BLaER1 treated with 17β-estradiol and CSF1 and Interleukin-3, amounts not matched to agents 10 nM and 100 nM (cell line): ENCODE measurements around the gene STOM.
A peak's percentile ranks its signal among the peaks of the same experiment; 100 is the strongest.

Source experiments
- H3K27ac ChIP-seq, 11 experiments: shearing (Covaris generic); formaldehyde crosslinking; 2 replicates each; pipeline ENCODE4 v1.8.1; 2022
- H3K27me3 ChIP-seq, 11 experiments: shearing (Covaris generic); formaldehyde crosslinking; 2 replicates each; pipeline ENCODE4 v1.8.1; 2022
- H3K36me3 ChIP-seq, 11 experiments: shearing (Covaris generic); formaldehyde crosslinking; 2 replicates each; pipeline ENCODE4 v1.8.1; 2022
- H3K4me1 ChIP-seq, 10 experiments: shearing (Covaris generic); formaldehyde crosslinking; 2 replicates each; pipeline ENCODE4 v1.8.1; 2022
- H3K4me2 ChIP-seq, 11 experiments: shearing (Covaris generic); formaldehyde crosslinking; 2 replicates each; pipeline ENCODE4 v1.8.1; 2022
- H3K4me3 ChIP-seq, 10 experiments: shearing (Covaris generic); formaldehyde crosslinking; 2 replicates each; pipeline ENCODE4 v1.8.1; 2022
- H3K9ac ChIP-seq, 11 experiments: shearing (Covaris generic); formaldehyde crosslinking; 2 replicates each; pipeline ENCODE4 v1.8.1; 2022
- H3K9me3 ChIP-seq, 11 experiments: shearing (Covaris generic); formaldehyde crosslinking; replicated peaks in 1 of 11; 2 replicates each; pipeline ENCODE4 v1.8.1; 2022
- H4K20me1 ChIP-seq, 11 experiments: shearing (Covaris generic); formaldehyde crosslinking; 2 replicates each; pipeline ENCODE4 v1.8.1; 2022
- Cebpa-rat ChIP-seq, 11 experiments: shearing (Covaris generic); IDR thresholded peaks; 2 replicates each; pipeline ENCODE4 v1.8.1; 2022

Gene STOM

DNA sequence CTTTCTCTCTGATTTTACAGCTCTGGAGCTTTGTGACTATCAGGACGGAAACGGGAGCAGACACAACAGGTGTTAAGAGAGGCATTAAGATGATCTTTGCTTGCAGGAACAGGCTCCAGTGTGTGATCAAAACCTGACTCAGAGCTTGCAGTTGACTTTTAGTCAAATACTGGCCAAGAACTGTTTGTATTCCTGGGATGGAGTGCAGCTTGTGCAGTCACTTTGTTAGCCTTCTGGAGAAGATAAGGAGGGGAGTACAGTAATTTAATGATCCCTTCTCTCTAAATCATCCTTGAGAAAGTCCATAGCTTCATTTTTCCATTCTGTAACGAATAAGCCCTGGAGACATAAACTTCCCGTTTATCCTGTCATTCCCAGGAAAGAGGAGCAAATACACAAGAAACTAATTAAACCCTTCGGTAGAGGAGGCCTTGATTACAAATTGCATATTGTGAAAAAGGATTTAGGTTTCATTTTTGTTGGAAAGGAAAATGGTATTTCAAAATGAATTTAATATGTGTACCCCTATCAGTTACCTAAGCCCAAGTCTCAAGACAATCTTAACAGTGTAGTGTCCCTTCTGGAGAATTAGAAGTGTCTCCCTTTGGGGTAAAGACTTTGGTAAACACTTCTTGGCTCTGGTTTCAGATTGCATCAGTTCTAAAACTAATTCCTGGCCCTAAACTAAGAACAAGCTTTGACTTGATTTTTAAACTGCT lies 3.1 kb upstream of the STOM start:
- H3K4me2 ChIP-seq, result peak overlapping the region in 8 of 11 experiments; percentile 12 to 61 (median 31); a peak in 12 of 22 replicates
- H3K27me3 ChIP-seq, result peaks cover 20 to 30% (median 25%) of the 10 kb centered on the region in 11 experiments
- H4K20me1 ChIP-seq, result no peaks in the 10 kb centered on the region
- peaks cover 11 to 27% (median 23%) of the 10 kb centered on the region in 10 experiments for H3K4me1 ChIP-seq
- peaks cover 9 to 21% (median 17%) of the 10 kb centered on the region in 11 experiments; a peak in 20 of 22 replicates for H3K9me3 ChIP-seq
- no peak overlapping the region for H3K27ac ChIP-seq
- TF ChIP-seq Cebpa-rat (IDR thresholded peaks at IDR 0.05), result no peak
- no peak overlapping the region for H3K9ac ChIP-seq
- H3K4me3 ChIP-seq, result no peak overlapping the region
- no peaks in the 10 kb centered on the region for H3K36me3 ChIP-seq

DNA sequence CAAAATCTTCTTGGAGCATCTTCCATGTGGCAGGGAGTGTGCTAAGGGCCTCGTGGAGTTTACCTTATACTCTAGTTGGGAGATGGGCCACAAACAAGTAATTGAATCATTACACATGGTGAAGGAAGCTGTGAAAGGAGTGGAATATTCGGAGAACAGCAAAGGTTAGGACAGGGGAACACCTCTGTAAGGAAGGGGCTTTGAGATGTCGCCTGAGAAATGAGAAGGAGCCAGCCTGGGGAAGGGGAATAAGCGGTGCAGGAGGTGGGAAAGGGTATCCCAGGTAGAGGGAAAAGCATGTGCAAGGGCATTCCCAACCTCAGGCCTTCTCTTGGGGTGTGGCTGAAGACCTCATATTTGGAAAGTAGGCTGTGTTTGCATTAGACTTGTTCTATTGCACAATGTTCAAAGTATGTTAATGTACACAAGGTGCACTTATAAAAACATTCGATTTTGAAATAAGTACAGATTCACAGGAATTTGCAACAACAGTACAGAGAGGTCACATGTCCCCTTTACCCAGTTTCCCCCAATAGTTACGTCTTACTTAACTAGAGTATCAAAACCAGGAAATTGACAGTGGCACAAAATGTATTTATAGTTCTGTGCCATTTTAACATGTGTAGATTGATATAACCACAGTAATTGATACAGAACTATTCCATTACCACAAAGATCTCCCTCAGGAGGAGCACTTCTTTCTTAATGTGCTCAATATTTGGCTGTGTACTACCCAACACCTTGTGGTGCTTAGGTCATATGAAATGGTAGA lies 2.4 kb upstream of the STOM start:
- H3K4me3 ChIP-seq, result no peak overlapping the region
- H3K27me3 ChIP-seq, result peaks cover 20 to 38% (median 32%) of the 10 kb centered on the region in 11 experiments
- TF ChIP-seq Cebpa-rat (IDR thresholded peaks at IDR 0.05), result peak in 2 of 11 experiments; percentile 38 to 64; a peak in 2 of 22 replicates
- no peak overlapping the region for H3K9ac ChIP-seq
- H3K36me3 ChIP-seq, result no peaks in the 10 kb centered on the region
- H3K4me1 ChIP-seq, result peaks cover 11 to 35% (median 24%) of the 10 kb centered on the region in 10 experiments
- H3K27ac ChIP-seq, result no peak overlapping the region
- H3K4me2 ChIP-seq, result peak overlapping the region in 10 of 11 experiments; percentile 8 to 61 (median 28); a peak in 15 of 22 replicates
- no peaks in the 10 kb centered on the region for H4K20me1 ChIP-seq
- peaks cover 5 to 21% (median 14%) of the 10 kb centered on the region in 11 experiments; a peak in 19 of 22 replicates for H3K9me3 ChIP-seq

DNA sequence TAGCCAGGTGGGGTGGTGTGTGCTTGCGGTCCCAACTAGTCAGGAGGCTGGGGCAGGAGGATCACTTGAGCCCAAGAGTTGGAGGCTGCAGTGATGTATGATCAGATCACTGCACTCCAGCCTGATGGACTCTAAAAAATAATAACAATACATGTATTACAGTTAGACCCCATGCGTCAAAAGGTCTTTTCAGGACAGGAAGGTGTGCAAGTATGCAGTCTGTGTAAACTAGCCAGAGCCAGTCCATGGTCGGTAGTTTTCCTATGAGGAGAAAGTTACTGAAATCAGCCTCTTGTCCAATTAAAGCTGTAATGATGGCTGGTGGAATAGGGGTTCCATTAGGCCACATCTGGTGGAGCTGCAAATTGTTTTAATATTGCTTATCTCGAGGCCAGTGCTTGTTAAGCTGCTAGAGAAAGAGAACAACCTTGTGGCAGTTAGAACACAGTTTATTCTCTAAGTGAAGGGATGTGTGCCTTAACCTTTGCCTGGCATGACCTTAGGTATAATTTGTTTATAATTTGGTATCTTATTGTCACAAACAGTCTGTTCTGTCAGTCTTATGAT lies 1.5 kb upstream of the STOM start:
- Histone ChIP-seq H3K36me3 (no peaks in the 10 kb centered on the region), H3K27me3 (peaks cover 20 to 38% (median 34%) of the 10 kb centered on the region in 11 experiments), H3K4me2 (peak overlapping the region in 4 of 11 experiments; percentile 26 to 49 (median 39); a peak in 2 of 22 replicates), H3K4me1 (peaks cover 11 to 36% (median 24%) of the 10 kb centered on the region in 10 experiments), H3K9ac (no peak overlapping the region), H3K4me3 (no peak overlapping the region), H4K20me1 (no peaks in the 10 kb centered on the region), H3K27ac (no peak overlapping the region), H3K9me3 (peaks cover 5 to 21% (median 14%) of the 10 kb centered on the region in 11 experiments; a peak in 19 of 22 replicates)
- TF ChIP-seq Cebpa-rat (IDR thresholded peaks at IDR 0.05), result no peak

DNA sequence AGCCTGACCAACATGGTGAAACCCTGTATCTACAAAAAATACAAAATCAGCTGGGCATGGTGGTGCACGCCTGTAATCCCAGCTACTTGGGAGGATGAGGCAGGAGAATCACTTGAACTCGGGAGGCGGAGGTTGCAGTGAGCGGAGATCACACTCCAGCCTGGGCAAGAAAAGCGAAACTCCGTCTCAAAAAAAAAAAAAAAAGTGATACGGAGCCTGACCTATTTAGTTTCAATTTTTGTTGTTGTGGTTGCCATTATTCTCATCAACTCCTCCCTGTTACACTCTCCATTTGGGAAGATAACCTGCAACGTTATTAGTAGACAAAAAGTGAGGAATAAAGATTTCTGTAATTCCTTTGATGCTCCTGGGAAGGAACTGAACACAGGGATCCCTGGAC lies 1.3 kb downstream of the STOM start:
- Histone ChIP-seq H3K36me3 (no peaks in the 10 kb centered on the region), H3K27me3 (peaks cover 20 to 38% (median 34%) of the 10 kb centered on the region in 11 experiments), H3K27ac (no peak overlapping the region), H3K9ac (no peak overlapping the region; a peak in 1 of 22 replicates), H3K4me3 (peak overlapping the region in 4 of 10 experiments; percentile 57 to 69 (median 60); a peak in 2 of 20 replicates), H3K4me2 (peak overlapping the region in 10 of 11 experiments; percentile 19 to 95 (median 88); a peak in 14 of 22 replicates), H3K9me3 (peaks cover 5 to 21% (median 14%) of the 10 kb centered on the region in 11 experiments; a peak in 19 of 22 replicates), H4K20me1 (no peaks in the 10 kb centered on the region), H3K4me1 (peaks cover 11 to 48% (median 24%) of the 10 kb centered on the region in 10 experiments)
- TF ChIP-seq Cebpa-rat (IDR thresholded peaks at IDR 0.05), result no peak

DNA sequence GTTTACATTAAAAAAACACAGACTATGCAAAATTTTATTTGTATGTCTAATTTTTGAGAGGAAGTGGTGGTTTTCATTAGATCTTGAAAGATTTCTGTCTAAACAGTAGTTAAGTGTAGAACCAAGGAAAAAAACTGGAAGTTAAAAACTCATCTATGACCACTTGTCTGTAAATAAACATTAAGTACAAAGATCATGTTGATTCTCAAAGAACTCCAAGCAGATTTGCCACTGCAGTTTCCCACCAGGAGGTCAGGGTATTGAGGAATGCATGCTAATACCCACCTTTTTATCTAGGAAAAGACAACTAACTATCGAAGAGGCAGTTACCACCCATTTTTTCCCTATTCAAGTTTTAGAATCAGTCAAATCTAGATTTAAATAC lies 1.9 kb downstream of the STOM start:
- Histone ChIP-seq H3K4me3 (no peak overlapping the region), H3K4me1 (peaks cover 11 to 54% (median 23%) of the 10 kb centered on the region in 10 experiments), H3K36me3 (no peaks in the 10 kb centered on the region), H3K27me3 (peaks cover 20 to 41% (median 34%) of the 10 kb centered on the region in 11 experiments), H4K20me1 (no peaks in the 10 kb centered on the region), H3K4me2 (peak overlapping the region in 3 of 11 experiments; percentile 38 to 95 (median 89); a peak in 5 of 22 replicates), H3K9me3 (peaks cover 5 to 21% (median 14%) of the 10 kb centered on the region in 11 experiments; a peak in 19 of 22 replicates), H3K9ac (no peak overlapping the region; a peak in 1 of 22 replicates), H3K27ac (no peak overlapping the region)
- no peak for TF ChIP-seq Cebpa-rat (IDR thresholded peaks at IDR 0.05)

DNA sequence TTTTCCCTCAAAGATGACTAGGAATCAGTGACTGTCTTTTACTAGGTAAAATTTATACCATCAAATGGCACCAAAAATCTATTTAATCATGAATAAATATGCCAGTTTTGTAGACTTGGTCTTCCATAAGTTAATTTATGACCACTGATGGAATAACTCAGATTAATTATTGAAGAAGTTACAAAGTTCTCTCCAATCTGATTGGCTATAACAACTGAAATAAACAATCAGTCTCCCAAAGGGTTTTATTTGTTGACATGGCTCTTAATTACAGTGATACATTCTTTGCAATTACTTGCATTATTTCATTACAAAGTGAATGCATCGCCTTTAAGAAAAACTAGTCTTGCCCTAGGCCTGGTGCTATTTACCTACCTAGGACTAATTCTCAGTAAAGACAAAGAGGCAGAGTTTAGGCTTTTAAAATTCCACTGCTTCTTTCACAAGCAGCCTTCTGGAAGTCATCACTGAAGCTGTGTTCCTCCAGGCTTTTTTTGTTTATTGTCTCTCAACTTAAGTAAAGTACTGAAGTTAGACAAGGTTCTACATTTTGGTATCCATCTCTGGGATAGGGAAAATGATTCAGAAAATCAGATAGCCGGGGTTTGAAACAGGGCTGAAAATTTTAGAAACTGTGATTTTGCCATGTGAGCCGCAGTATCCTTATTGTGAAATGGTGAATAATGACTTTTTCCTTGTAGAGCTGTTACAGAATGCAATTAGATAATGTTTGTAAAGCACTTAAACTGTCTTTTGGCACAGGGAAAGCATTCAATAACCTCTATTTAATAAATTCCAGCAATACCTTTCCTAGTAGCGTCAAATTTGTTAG lies 2.5 kb downstream of the STOM start:
- H3K4me1 ChIP-seq, result peaks cover 8 to 58% (median 17%) of the 10 kb centered on the region in 10 experiments
- H3K9ac ChIP-seq, result no peak overlapping the region
- H3K36me3 ChIP-seq, result no peaks in the 10 kb centered on the region
- no peak for TF ChIP-seq Cebpa-rat (IDR thresholded peaks at IDR 0.05)
- peaks cover 20 to 44% (median 34%) of the 10 kb centered on the region in 11 experiments for H3K27me3 ChIP-seq
- no peak overlapping the region for H3K27ac ChIP-seq
- H3K4me2 ChIP-seq, result peak overlapping the region in 3 of 11 experiments; percentile 38 to 95 (median 89); a peak in 5 of 22 replicates
- H3K9me3 ChIP-seq, result peaks cover 5 to 21% (median 14%) of the 10 kb centered on the region in 11 experiments; a peak in 19 of 22 replicates
- no peaks in the 10 kb centered on the region for H4K20me1 ChIP-seq
- H3K4me3 ChIP-seq, result no peak overlapping the region

DNA sequence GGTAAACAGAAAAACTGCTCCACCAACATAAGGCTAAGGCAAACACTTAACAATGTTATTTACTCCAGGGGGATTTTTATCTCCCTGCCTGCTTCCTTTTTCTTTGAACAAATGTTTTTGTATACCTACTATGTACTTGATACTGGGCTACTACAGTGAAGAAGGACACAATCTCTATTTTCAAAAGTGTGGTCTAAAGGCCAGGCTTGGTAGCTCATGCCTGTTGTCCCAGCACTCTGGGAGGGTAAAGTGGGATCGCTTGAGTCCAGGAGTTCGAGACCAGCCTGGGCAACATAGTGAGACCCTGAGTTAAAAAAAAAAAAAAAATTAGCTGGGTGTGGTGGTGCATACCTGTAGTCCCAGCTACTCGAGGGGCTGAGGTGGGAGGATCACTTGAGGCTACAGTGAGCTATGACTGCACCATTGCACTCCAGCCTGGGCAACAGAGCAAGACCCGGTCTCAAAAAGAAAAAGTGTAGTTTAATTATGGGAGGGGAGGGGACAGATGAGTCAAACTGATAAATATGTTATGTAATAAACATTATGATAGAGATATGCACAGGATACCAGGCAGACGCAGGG lies 3.3 kb downstream of the STOM start:
- Histone ChIP-seq H3K9me3 (peaks cover 5 to 21% (median 14%) of the 10 kb centered on the region in 11 experiments; a peak in 19 of 22 replicates), H3K9ac (no peak overlapping the region), H4K20me1 (no peaks in the 10 kb centered on the region), H3K27me3 (peaks cover 20 to 44% (median 34%) of the 10 kb centered on the region in 11 experiments), H3K36me3 (no peaks in the 10 kb centered on the region), H3K4me1 (peaks cover 4 to 56% (median 11%) of the 10 kb centered on the region in 10 experiments; a peak in 13 of 20 replicates), H3K4me2 (no peak overlapping the region), H3K27ac (no peak overlapping the region), H3K4me3 (no peak overlapping the region)
- TF ChIP-seq Cebpa-rat (IDR thresholded peaks at IDR 0.05), result no peak
